Measurements from ENCODE around the gene COL27A1.

GRCh38 chr9:114263853-114264510 lies 108.6 kb downstream of the COL27A1 start:
- TF ChIP-seq MEF2A (IDR thresholded peaks at IDR 0.05; ENCODE audit: control insufficient read depth, low read depth, low read length) = no peak
- no peak for TF ChIP-seq CHD4 (IDR thresholded peaks at IDR 0.05; ENCODE audit: insufficient read depth, insufficient replicate concordance, low read depth, low read length, poor library complexity, severe bottlenecking)
- no peak for TF ChIP-seq MXI1 (IDR thresholded peaks at IDR 0.05; ENCODE audit: low read depth, low read length)
- TF ChIP-seq, protein P1, sequence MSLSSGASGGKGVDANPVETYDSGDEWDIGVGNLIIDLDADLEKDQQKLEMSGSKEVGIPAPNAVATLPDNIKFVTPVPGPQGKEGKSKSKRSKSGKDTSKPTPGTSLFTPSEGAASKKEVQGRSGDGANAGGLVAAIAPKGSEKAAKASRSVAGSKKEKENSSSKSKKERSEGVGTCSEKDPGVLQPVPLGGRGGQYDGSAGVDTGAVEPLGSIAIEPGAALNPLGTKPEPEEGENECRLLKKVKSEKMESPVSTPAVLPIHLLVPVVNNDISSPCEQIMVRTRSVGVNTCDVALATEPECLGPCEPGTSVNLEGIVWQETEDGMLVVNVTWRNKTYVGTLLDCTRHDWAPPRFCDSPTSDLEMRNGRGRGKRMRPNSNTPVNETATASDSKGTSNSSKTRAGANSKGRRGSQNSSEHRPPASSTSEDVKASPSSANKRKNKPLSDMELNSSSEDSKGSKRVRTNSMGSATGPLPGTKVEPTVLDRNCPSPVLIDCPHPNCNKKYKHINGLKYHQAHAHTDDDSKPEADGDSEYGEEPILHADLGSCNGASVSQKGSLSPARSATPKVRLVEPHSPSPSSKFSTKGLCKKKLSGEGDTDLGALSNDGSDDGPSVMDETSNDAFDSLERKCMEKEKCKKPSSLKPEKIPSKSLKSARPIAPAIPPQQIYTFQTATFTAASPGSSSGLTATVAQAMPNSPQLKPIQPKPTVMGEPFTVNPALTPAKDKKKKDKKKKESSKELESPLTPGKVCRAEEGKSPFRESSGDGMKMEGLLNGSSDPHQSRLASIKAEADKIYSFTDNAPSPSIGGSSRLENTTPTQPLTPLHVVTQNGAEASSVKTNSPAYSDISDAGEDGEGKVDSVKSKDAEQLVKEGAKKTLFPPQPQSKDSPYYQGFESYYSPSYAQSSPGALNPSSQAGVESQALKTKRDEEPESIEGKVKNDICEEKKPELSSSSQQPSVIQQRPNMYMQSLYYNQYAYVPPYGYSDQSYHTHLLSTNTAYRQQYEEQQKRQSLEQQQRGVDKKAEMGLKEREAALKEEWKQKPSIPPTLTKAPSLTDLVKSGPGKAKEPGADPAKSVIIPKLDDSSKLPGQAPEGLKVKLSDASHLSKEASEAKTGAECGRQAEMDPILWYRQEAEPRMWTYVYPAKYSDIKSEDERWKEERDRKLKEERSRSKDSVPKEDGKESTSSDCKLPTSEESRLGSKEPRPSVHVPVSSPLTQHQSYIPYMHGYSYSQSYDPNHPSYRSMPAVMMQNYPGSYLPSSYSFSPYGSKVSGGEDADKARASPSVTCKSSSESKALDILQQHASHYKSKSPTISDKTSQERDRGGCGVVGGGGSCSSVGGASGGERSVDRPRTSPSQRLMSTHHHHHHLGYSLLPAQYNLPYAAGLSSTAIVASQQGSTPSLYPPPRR (CRISPR knock-in tag; IDR thresholded peaks at IDR 0.05; ENCODE audit: borderline replicate concordance) = no peak
- TF ChIP-seq MAFF (IDR thresholded peaks at IDR 0.05; ENCODE audit: low read length) = no peak
- TF ChIP-seq MTA3 (IDR thresholded peaks at IDR 0.05; ENCODE audit: borderline replicate concordance) = no peak
- TF ChIP-seq PRDM10 (IDR thresholded peaks at IDR 0.05; ENCODE audit: partially characterized antibody) = no peak

Data from K562 (cell line).